Mesenteric fat pad (tissue), 1 donor: Measurements from ENCODE around the gene HSBP1L1. TPM values are rescaled to one million over a fixed set of nuclear protein-coding genes. Genes with fewer than 3 reads are reported as not detected.
A peak's percentile ranks its signal among the peaks of the same experiment; 100 is the strongest.

Experiments
- DNase-seq: peaks from one replicate; pipeline ENCODE4 v3.0.0-alpha.2; 2020; ENCODE audit warnings: low spot score
- long read RNA-seq: library from polyadenylated mRNA; unstranded; transcript quantifications from one replicate; pipeline ENCODE4 v2.0.0, GENCODE V29; 2020
- total RNA-seq: library from RNA; stranded (reverse); fragmentation: NEBNext Ultra II Directional; extraction: Animal tissue kit (Norgen Biotek cat#: 25700); gene quantifications from one replicate; pipeline ENCODE4 v1.2.1, GENCODE V29; 2021
- donor health status: DM: yes; HTN: yes; CAD: no.

HSBP1L1 gene
- total RNA-seq, result 18.8 TPM
- long read RNA-seq, transcript HSBP1L1-201 (4 exons, 771 nt), result major isoform, 6 of 10 reads
- long read RNA-seq, partial matches to known transcripts, result 0 of 10 reads
- long read RNA-seq, other reads (novel, unspliced or antisense), result 1 of 10 reads

GRCh38 chr18:79964330-79965118 is at the start of gene HSBP1L1:
TSS of gene HSBP1L1 (plus strand) at chr18:79964643. CDS start at chr18:79964736, 93 bp downstream.
- DNase-seq, result no peak

GRCh38 chr18:79915161-79916127 is 49.0 kb upstream of the HSBP1L1 start:
- DNase-seq, result peak; percentile 88

GRCh38 chr18:79916128-79916494 is 48.3 kb upstream of the HSBP1L1 start:
- no peak for DNase-seq

- DNase-seq, result peak; percentile 53
These were observed 47.8 kb upstream of the HSBP1L1 start for GRCh38 chr18:79916546-79917168.

GRCh38 chr18:79917169-79917852 is 47.1 kb upstream of the HSBP1L1 start:
- DNase-seq, result peak; percentile 77

GRCh38 chr18:79917853-79918614 is 46.4 kb upstream of the HSBP1L1 start:
- DNase-seq, result peak; percentile 73

GRCh38 chr18:79918615-79919011 is 45.8 kb upstream of the HSBP1L1 start:
- peak; percentile 83 for DNase-seq

GRCh38 chr18:79919089-79919488 is 45.4 kb upstream of the HSBP1L1 start:
- peak; percentile 60 for DNase-seq

- no peak for DNase-seq
These were observed 42.2 kb upstream of the HSBP1L1 start for GRCh38 chr18:79921984-79922965.

- DNase-seq, result peak; percentile 69
These were observed 41.5 kb upstream of the HSBP1L1 start for GRCh38 chr18:79922971-79923411.

GRCh38 chr18:79923896-79924585 is 40.4 kb upstream of the HSBP1L1 start:
- peak; percentile 60 for DNase-seq

- DNase-seq, result peak; percentile 81
These were observed 39.4 kb upstream of the HSBP1L1 start for GRCh38 chr18:79924814-79925731.

- peak; percentile 71 for DNase-seq
These were observed 38.1 kb upstream of the HSBP1L1 start for GRCh38 chr18:79926306-79926705.

GRCh38 chr18:79926715-79927606 is 37.5 kb upstream of the HSBP1L1 start:
- DNase-seq, result peak; percentile 81

- DNase-seq, result peak; percentile 83
These were observed 36.6 kb upstream of the HSBP1L1 start for GRCh38 chr18:79927607-79928562.
